GM12864 (cell line): ENCODE results near the gene PAM16.

Source experiments
- DNase-seq: peaks from one replicate; pipeline ENCODE4 v3.0.0-alpha.2; 2011; ENCODE audit warnings: low read depth
- H3K4me3 ChIP-seq: 2 replicates; pipeline ENCODE4 v1.5.1; 2011; ENCODE audit warnings: mild to moderate bottlenecking, low read depth, low read length, control low read depth
- TF ChIP-seq, protein P1 (sequence below): IDR thresholded peaks from 2 replicates; pipeline ENCODE4 v1.5.1; 2011; ENCODE audit warnings: low read depth, mild to moderate bottlenecking, moderate library complexity, low read length, control low read depth, inconsistent platforms; ENCODE audit errors: missing control alignments

Gene PAM16

DNA sequence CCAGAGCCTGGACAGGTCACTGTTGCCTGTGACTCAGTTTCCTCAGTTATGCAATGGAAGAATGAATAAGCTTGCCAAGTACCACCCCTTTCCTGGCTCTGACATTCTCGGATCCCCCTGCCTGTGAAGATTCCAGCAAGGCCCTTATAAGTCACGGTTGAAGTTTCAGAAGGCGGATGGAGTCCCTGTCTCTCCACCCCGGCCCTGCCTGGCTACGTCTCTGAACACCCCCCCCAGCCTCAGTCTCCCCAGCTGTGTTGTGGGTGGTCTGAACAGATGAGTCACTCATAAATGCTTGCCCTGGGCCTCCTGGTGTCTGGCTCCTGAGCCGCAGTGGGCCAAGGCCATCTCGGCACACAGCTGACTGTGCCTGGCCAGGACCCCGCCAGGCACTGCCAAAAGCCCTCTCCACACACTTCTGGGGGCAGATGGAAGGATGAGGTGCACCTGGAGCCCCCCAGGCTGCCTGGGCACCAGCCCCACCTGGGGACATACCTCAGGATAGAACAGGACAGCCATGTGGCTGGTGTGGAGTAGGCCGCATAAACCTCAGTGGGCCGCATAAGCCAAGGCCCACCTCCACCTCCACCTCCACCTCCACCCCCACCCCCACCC is 35.9 kb upstream of the PAM16 start:
- TF ChIP-seq, protein P1, sequence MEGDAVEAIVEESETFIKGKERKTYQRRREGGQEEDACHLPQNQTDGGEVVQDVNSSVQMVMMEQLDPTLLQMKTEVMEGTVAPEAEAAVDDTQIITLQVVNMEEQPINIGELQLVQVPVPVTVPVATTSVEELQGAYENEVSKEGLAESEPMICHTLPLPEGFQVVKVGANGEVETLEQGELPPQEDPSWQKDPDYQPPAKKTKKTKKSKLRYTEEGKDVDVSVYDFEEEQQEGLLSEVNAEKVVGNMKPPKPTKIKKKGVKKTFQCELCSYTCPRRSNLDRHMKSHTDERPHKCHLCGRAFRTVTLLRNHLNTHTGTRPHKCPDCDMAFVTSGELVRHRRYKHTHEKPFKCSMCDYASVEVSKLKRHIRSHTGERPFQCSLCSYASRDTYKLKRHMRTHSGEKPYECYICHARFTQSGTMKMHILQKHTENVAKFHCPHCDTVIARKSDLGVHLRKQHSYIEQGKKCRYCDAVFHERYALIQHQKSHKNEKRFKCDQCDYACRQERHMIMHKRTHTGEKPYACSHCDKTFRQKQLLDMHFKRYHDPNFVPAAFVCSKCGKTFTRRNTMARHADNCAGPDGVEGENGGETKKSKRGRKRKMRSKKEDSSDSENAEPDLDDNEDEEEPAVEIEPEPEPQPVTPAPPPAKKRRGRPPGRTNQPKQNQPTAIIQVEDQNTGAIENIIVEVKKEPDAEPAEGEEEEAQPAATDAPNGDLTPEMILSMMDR = no peak
- no peak overlapping the region for H3K4me3 ChIP-seq

DNA sequence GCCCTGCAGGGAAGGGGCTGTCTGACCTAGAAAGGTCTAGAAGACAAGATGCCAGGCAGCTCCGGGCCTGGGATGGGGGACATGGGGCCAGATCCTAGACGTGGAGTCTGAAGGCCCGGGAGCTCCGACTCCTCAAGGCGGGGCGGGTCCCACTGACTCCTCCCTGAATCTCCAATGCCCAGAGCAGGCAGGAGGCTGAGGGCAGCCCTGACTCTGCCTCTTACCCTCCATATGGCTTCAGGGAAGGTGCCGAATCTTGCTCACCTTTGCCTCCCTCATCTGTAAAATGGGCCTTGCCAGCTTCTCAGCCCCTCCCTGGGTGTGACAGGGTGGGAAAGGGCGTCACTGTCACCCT is 35.3 kb upstream of the PAM16 start:
- TF ChIP-seq, protein P1 = no peak
- DNase-seq = no peak
- H3K4me3 ChIP-seq = no peak overlapping the region

More for the DNA sequence above, 35.9 kb upstream of the PAM16 start:
- no peak for DNase-seq

DNA sequence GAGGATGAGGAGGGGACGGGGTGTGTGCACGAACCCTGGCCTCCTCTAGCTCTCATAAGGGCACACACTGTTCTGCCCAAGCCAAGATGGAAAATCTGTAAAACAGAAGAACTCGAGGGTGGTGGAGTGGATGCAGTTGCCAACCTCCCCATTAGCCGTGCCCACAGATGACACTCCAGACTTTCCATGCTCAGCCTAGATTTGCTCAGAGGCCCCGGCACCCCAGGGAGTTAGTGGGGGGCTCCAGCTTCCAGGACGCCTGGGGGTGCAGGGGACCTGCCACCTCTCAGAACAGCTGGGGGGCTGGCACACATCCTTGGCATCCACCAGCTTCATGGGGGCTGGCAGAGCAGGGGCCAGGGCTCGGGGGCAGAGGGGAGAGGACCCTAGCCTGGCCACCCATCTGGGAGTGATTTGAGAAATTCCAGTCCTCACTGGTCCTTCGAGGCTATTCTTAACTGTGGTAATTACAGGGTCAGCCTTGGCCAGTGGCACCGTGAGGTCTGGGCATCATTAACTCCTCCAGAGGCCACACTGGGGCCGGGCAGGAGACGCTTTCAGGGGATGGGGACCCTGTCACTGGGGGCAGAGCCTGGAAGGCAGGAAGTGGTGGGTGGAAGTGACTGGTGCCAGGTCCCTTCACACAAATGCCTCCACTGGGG is 34.8 kb upstream of the PAM16 start:
- DNase-seq = no peak

DNA sequence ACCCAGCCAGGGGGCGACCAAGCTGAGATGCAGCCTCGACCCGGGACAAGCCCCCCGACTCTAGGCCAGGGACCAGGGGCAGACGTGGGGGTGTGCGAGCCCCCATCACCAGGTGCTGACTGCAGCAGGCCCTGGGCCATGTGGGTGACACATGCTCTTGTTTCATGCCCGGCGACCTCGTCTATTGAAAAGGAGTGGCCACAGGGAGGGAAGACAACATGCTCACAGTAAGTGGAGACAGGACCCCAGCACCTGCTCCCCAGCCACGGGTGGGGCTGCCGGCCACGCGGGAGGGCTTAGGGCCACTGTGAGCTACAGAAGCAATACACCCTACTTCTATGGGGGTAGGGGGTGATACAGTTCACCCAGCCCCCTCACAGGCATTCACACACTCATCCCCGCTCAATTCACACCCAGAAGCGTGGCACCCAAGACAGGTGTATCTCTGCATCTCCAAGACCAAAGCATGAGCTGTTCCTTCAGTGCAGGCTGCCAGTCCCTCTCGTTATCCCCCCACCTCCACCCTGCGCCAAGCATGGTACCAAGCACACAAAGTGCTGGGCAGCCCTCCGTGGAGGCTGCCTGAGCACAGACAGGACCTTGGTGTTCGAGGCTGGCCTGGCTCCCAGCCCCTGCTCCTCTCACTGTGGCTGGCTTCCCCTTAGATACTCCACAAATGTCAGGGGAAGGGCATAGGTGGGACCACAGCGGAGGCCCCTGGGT is 34.1 kb upstream of the PAM16 start:
- H3K4me3 ChIP-seq = no peak overlapping the region
- DNase-seq = no peak

More for the DNA sequence above, 34.8 kb upstream of the PAM16 start:
- TF ChIP-seq, protein P1 = no peak
- H3K4me3 ChIP-seq = no peak overlapping the region

DNA sequence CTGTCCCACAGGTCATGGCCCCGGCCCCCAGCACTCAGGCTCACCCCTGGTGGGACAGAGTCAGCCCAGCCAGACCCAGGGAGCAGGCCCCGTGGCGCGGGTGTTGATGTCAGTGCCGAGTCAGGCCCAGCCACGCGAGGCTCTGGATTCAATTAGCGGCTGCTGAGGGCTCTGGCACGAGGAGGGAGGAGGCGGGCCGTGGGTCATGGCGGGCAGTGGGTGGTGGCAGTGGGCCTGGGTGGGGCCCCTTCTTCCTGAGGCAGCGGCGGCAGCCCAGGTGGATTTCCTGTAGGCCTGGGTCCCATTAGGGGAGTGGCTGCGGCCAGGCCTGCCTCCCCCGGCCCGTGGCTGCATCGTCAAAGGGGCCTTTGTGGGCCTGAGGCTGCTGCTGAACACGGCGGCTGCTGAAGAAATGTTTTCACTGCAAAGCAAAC is 33.4 kb upstream of the PAM16 start:
- no peak overlapping the region for H3K4me3 ChIP-seq
- TF ChIP-seq, protein P1 = no peak
- DNase-seq = no peak

More for the DNA sequence above, 34.1 kb upstream of the PAM16 start:
- TF ChIP-seq, protein P1 = no peak

DNA sequence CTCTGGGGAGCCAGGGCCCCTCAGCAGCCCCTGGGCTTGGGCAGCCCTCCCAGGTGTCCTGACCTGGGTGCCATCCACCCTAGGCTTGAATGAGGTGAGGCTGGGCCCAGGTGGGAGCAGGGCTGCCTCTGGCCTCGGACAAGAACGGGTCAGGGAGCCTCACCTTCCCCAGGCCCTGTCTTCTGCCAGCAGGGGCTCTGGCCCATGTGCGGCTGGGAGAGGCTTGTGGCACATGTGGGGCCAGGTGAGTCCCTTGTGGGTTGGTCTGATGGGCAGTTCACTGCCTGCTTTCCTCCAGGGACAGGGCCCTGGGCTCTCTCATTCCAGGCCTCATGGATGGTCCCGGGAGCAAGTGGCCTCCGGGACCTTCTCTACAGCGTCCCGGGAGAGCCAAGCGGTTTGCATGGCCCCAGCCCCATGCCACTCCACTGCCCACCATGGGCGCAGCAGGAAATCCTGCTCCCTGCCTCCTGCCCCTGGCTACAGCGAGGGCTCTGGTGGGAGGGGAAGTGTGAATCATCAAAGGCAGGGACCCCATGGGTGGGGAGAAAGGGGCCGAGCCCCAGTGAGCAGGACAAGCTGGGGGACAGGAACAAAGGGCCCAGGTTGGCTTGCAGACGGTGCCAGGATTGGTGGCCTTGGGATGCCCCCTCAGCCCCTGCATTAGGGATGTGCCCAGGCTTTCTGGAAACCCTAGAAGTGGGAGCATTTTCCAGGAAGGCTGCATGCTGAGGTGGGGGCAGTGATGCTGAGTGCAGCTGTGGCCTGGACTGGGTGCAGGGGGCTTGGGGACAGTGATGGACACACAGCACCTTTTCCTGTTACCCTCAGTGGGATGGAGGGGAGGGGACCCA is 32.7 kb upstream of the PAM16 start:
- no peak overlapping the region for H3K4me3 ChIP-seq
- TF ChIP-seq, protein P1 = no peak
- DNase-seq = no peak
